Pancreas (tissue), 10 donors: ENCODE data around the gene BCORL1. TPM values are rescaled to one million over a fixed set of nuclear protein-coding genes. Genes with fewer than 3 reads are reported as not detected.

Source experiments
- ATAC-seq, 4 donors: fragments of 200-7000 bp; cut with Tn5 transposase; one replicate each; pipeline versions ENCODE4 v1.8.0 to v1.9.1; 2020; ENCODE audit warnings: mild to moderate bottlenecking in 4 of 4, moderate library complexity in 4 of 4
- DNase-seq, 6 donors: peaks; one replicate each; pipeline ENCODE4 v3.0.0-alpha.2; 2020
- FAIRE-seq: peaks from 2 replicates; lab custom pipeline; 2012; peaks lifted over from hg19 to GRCh38; lab: Jason Lieb, UNC
- H3K27ac ChIP-seq, 4 donors: fragments of 200-600 bp; sonication (generic); 1 replicate in 3 of 4; 2 replicates in 1 of 4; pipeline versions ENCODE4 v1.5.0 to v1.8.0; 2020
- H3K27me3 ChIP-seq, 4 donors: fragments of 200-600 bp; one replicate each; pipeline ENCODE4 v1.8.0; 2021
- H3K36me3 ChIP-seq, 3 donors: fragments of 200-600 bp; sonication (generic) in 1 of 3; one replicate each; pipeline versions ENCODE4 v1.5.0 to v1.8.0; 2020 to 2021
- H3K4me1 ChIP-seq, 3 donors: fragments of 200-600 bp; one replicate each; pipeline ENCODE4 v1.8.0; 2021
- H3K4me3 ChIP-seq, 4 donors: fragments of 200-600 bp; sonication (generic) in 2 of 4; one replicate each; pipeline versions ENCODE4 v1.5.0 to v1.8.0; 2020 to 2021
- H3K9me3 ChIP-seq, 4 donors: fragments of 200-600 bp; one replicate each; pipeline ENCODE4 v1.8.0; 2021
- WGBS, 2 donors: extraction: QIAGEN DNeasy Blood & Tissue Kit; methylation state at CpG; one replicate each; pipeline ENCODE4 v1.1.7; 2013; 5-methylcytosine and 5-hydroxymethylcytosine counted together
- intact Hi-C, 3 donors: fragments of 100-400 bp; cut with DNase I; formaldehyde crosslinking; loops; one replicate each; pipeline versions ENCODE4 v1.11.1 to v1.14.2; 2022
- polyA plus RNA-seq, 2 donors: library from polyadenylated mRNA; stranded (reverse); fragments of 200-250 nt; gene quantifications; one replicate each; pipeline ENCODE4 v1.2.3, GENCODE V29; 2013
- total RNA-seq, 6 donors: library from RNA; stranded (reverse); fragmentation: NEBNext Ultra II Directional in 4 of 6; extraction: Animal tissue kit (Norgen Biotek cat#: 25700) in 4 of 6; gene quantifications; one replicate each; pipeline versions ENCODE4 v1.2.1 to v1.2.4, GENCODE V29; 2021 to 2023
- TF ChIP-seq, protein P1 (sequence below), 4 donors: fragments of 200-600 bp; sonication (generic) in 3 of 4; IDR thresholded peaks; one replicate each; pipeline versions ENCODE4 v1.5.0 to v1.8.0; 2021; ENCODE audit warnings: antibody characterized with exemption in 4 of 4
- donor health status: healthy with polysubstance abuse.
- donor health status: DM: no; HTN: no; CAD: no; lungs with moderate emphysema.
- donor health status: DM: no; HTN: no; CAD: no.
- donor health status: control.
- donor health status: control.
- donor health status: Bipolar disorder and iron deficiency.
- donor health status: DM: yes; HTN: yes; CAD: no.
- donor health status: DM: no; HTN: no; CAD: no.
- donor health status: DM: no; HTN: no; CAD: no.
- donor health status: DM: yes; HTN: yes; CAD: no.

Gene BCORL1
- total and polyA plus RNA-seq, 8 donors, result 1.7 to 11.1 (median 5.6) TPM

DNA sequence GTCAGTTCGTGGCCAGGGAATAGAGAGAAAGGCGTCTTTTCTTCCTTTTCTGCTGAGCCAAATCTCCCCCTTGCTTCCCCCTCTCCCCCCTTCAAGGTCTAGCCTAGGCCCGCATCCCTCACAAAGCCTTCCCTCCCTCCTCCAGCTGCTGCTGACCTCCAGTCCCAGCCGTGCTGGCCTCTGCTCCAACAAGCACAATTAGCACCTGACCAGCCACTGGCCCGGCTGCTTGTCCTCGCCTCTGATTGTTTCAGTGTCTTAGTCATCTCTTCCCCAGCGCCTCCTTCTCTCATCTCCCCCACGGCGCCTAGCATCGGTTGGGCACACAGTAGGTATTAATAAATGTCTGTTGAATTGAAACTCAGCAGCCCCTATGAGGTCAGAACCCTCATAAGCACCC is 123.6 kb downstream of the BCORL1 start:
- H3K36me3 ChIP-seq, result no peaks in the 10 kb centered on the region
- DNase-seq, result no peak
- no peaks in the 10 kb centered on the region for H3K9me3 ChIP-seq
- FAIRE-seq, result no peak
- no peaks in the 10 kb centered on the region for H3K27me3 ChIP-seq
- TF ChIP-seq, protein P1, sequence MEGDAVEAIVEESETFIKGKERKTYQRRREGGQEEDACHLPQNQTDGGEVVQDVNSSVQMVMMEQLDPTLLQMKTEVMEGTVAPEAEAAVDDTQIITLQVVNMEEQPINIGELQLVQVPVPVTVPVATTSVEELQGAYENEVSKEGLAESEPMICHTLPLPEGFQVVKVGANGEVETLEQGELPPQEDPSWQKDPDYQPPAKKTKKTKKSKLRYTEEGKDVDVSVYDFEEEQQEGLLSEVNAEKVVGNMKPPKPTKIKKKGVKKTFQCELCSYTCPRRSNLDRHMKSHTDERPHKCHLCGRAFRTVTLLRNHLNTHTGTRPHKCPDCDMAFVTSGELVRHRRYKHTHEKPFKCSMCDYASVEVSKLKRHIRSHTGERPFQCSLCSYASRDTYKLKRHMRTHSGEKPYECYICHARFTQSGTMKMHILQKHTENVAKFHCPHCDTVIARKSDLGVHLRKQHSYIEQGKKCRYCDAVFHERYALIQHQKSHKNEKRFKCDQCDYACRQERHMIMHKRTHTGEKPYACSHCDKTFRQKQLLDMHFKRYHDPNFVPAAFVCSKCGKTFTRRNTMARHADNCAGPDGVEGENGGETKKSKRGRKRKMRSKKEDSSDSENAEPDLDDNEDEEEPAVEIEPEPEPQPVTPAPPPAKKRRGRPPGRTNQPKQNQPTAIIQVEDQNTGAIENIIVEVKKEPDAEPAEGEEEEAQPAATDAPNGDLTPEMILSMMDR (IDR thresholded peaks at IDR 0.05), result no peak
- H3K27ac ChIP-seq, result no peak overlapping the region
- 61 to 70% methylated on average over 10 of the region's 10 CpGs for whole genome bisulfite sequencing, 2 donors
- H3K4me3 ChIP-seq, result no peak overlapping the region
- no peaks in the 10 kb centered on the region for H3K4me1 ChIP-seq
- intact Hi-C loops, result no loop called here
- ATAC-seq, result no peak

Other genes starting within 250 kb of the BCORL1 start
- 1 to 10 TPM in 2 of 6 donors, under 1 TPM in 4; 0.08 to 1.0 (median 0.20) TPM for gene XPNPEP2, start 243.7 kb upstream of the BCORL1 start, total RNA-seq
- under 1 TPM; 0.07 to 0.27 TPM for gene XPNPEP2, start 243.7 kb upstream of the BCORL1 start, polyA plus RNA-seq
- gene SASH3, start 202.7 kb upstream of the BCORL1 start, total RNA-seq, result 1 to 10 TPM in 4 of 6 donors, under 1 TPM in 2; 0.31 to 8.5 (median 2.3) TPM
- 1 to 10 TPM; 1.0 to 1.4 TPM for gene SASH3, start 202.7 kb upstream of the BCORL1 start, polyA plus RNA-seq
- gene ZDHHC9, start 138.7 kb upstream of the BCORL1 start, total RNA-seq, result 10 to 100 TPM; 15.2 to 23.9 (median 17.8) TPM
- gene ZDHHC9, start 138.7 kb upstream of the BCORL1 start, polyA plus RNA-seq, result 1 to 10 TPM; 4.1 to 7.0 TPM
- 10 to 100 TPM in 5 of 6 donors, 1 to 10 TPM in 1; 9.4 to 18.3 (median 12.1) TPM for gene UTP14A, start 76.5 kb upstream of the BCORL1 start, total RNA-seq
- gene UTP14A, start 76.5 kb upstream of the BCORL1 start, polyA plus RNA-seq, result 1 to 10 TPM; 9.0 to 9.8 TPM
- 1 to 10 TPM; 1.4 to 4.6 (median 2.0) TPM for gene ELF4, start 127.9 kb downstream of the BCORL1 start, total RNA-seq
- gene ELF4, start 127.9 kb downstream of the BCORL1 start, polyA plus RNA-seq, result 1 to 10 TPM; 1.1 to 2.0 TPM
- gene AIFM1, start 183.2 kb downstream of the BCORL1 start, total RNA-seq, result 10 to 100 TPM; 12.1 to 19.7 (median 15.3) TPM
- 10 to 100 TPM; 12.5 to 19.6 TPM for gene AIFM1, start 183.2 kb downstream of the BCORL1 start, polyA plus RNA-seq
- under 1 TPM in 1 of 6 donors, not detected in 5; 0.17 TPM for gene RAB33A, start 189.3 kb downstream of the BCORL1 start, total RNA-seq
- gene RAB33A, start 189.3 kb downstream of the BCORL1 start, polyA plus RNA-seq, result under 1 TPM; 0.23 to 0.38 TPM